ENCODE measurements around the gene EMC7. TPM values are rescaled to one million over a fixed set of nuclear protein-coding genes. Genes with fewer than 3 reads are reported as not detected.

The EMC7 gene
- total and polyA plus RNA-seq, 2 of the 4 experiments (the other 2 are of a cell fraction): 46.6 to 76.4 TPM

DNA sequence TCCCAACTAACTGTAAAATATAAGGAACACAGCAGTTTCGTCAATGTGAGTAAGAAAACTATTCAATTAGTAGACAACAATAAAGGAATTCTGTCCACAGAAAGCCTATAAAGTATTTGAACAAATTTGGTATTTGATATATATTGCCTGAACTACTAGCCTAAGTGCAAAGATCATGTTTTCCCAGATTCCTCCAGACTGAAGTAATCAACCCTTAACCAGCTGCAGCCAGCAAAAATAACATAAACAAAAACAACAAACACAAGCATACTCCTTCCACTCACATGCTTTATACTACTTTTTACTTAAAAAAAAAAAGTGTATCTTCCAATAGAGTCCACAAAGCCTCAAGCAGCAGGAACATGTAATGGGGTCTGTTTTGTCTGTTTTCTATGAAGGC is 24.3 kb upstream of the EMC7 start:
- intact Hi-C loops (cut with micrococcal nuclease) (no loop called here), dilution Hi-C loops (cut with HindIII; ENCODE audit: low sequenced_read_pairs, unreplicated experiment) (no loop called here), in situ Hi-C loops (cut with MboI; ENCODE audit: low sequenced_read_pairs) (no loop called here)
- TF ChIP-seq RFX5 (IDR thresholded peaks at IDR 0.05; ENCODE audit: low read depth, low read length) (no peak), MAZ (IDR thresholded peaks at IDR 0.05; ENCODE audit: borderline replicate concordance, low read depth, low read length) (no peak), USF2 (IDR thresholded peaks at IDR 0.05; ENCODE audit: low read depth, low read length) (no peak), RAD21 (IDR thresholded peaks at IDR 0.05; ENCODE audit: low read length) (no peak), MXI1 (IDR thresholded peaks at IDR 0.05; ENCODE audit: borderline replicate concordance, low read depth, low read length) (no peak), BHLHE40 (IDR thresholded peaks at IDR 0.05; ENCODE audit: low read depth, low read length) (no peak), FOS (IDR thresholded peaks at IDR 0.05; ENCODE audit: low read depth, low read length) (no peak), RCOR1 (IDR thresholded peaks at IDR 0.05; ENCODE audit: insufficient replicate concordance, low read length) (no peak)
- no peaks in the 10 kb centered on the region; the same call in 1 of the 2 replicates for H3K9me1 ChIP-seq (ENCODE audit: insufficient read depth, low read length)
- no peak overlapping the region for H2BK15ac ChIP-seq (ENCODE audit: low read depth, low read length)
- ChIA-PET CTCF (interaction anchor here (1.1 kb wide), 1 partner anchor 16 kb away, joined by 3 read pairs; no protein-coding TSS in a partner anchor), POLR2A (ENCODE audit: unreplicated experiment) (no interaction called here)
- no peak overlapping the region for H4K8ac ChIP-seq (ENCODE audit: low read depth in 2 of 2, low read length in 2 of 2)
- H3K36me3 ChIP-seq (ENCODE audit: control insufficient read depth, insufficient read depth, low read length): no peaks in the 10 kb centered on the region
- H3K9ac ChIP-seq (ENCODE audit: low read depth, low read length): no peak overlapping the region
- peaks cover 5% of the 10 kb centered on the region; the same call in 1 of the 2 replicates for H4K20me1 ChIP-seq (ENCODE audit: insufficient read depth, low read length)
- no peaks in the 10 kb centered on the region for H3K9me3 ChIP-seq (ENCODE audit: control insufficient read depth, insufficient read depth, low read length)
- no peak overlapping the region for H2BK5ac ChIP-seq (ENCODE audit: low read depth, low read length, poor library complexity, severe bottlenecking)
- H2BK20ac ChIP-seq (ENCODE audit: low read depth, low read length): no peak overlapping the region
- H3K23ac ChIP-seq (ENCODE audit: low read depth, low read length): no peak overlapping the region
- no peak overlapping the region for H2BK120ac ChIP-seq (ENCODE audit: low read depth, low read length)
- H2AK5ac ChIP-seq (ENCODE audit: low read depth, low read length): no peak overlapping the region
- H3K14ac ChIP-seq (replicated peaks; ENCODE audit: low read depth, low read length): no peak overlapping the region
- ATAC-seq (ENCODE audit: low read depth) (no peak), DNase-seq (no peak)
- H3K4me2 ChIP-seq (ENCODE audit: low read depth, low read length): no peak overlapping the region
- no CpG with 5 or more reads among the region's 1 CpG for WGBS, 2 experiments (ENCODE audit: extremely low coverage in 2 of 2, insufficient read length in 1 of 2)
- H3K18ac ChIP-seq (ENCODE audit: low read depth, low read length): no peak overlapping the region
- no peaks in the 10 kb centered on the region for H3K27me3 ChIP-seq (ENCODE audit: control insufficient read depth, insufficient read depth, low read length)
- H3K4me3 ChIP-seq (ENCODE audit: insufficient read depth, low read depth, low read length): no peak overlapping the region
- H3K79me1 ChIP-seq (ENCODE audit: low read depth in 1 of 2, low read length in 2 of 2): no peaks in the 10 kb centered on the region
- no peak overlapping the region for H3K27ac ChIP-seq (ENCODE audit: insufficient read depth, low read length)
- BruUV-seq (replicated peaks): no TSS peak
- no peak overlapping the region for H2AFZ ChIP-seq (replicated peaks; ENCODE audit: low read length, poor library complexity)
- H3K4ac ChIP-seq (ENCODE audit: low read depth, low read length): no peak overlapping the region
- 0 out of 2 replicates have a peak, but pooled peaks cover 1% of the 10 kb centered on the region for H3K4me1 ChIP-seq (ENCODE audit: control insufficient read depth, insufficient read depth, low read length)
- H4K91ac ChIP-seq (ENCODE audit: insufficient read depth, low read depth, low read length): no peak overlapping the region
- H4K5ac ChIP-seq (ENCODE audit: low read depth, low read length): no peak overlapping the region
- H3K56ac ChIP-seq (ENCODE audit: extremely low read depth, insufficient read depth, low read length): no peak overlapping the region
- no peak overlapping the region for H2AK9ac ChIP-seq (replicated peaks; ENCODE audit: low read depth, low read length, poor library complexity)
